Parathyroid adenoma (tissue), 2 donors: ENCODE results near the gene P3H1.

Source experiments
- H2AFZ ChIP-seq: fragments of 300-600 bp; sonication (generic); one replicate; pipeline ENCODE4 v1.7.0; 2017; ENCODE audit warnings: antibody characterized with exemption, mild to moderate bottlenecking
- H3K27ac ChIP-seq: fragments of 300-600 bp; sonication (generic); one replicate; pipeline ENCODE4 v1.7.0; 2017
- H3K27me3 ChIP-seq: fragments of 300-600 bp; sonication (generic); one replicate; pipeline ENCODE4 v1.7.0; 2017; ENCODE audit warnings: low read length; ENCODE audit not compliant: control insufficient read depth, insufficient read depth
- H3K36me3 ChIP-seq: fragments of 300-600 bp; sonication (generic); one replicate; pipeline ENCODE4 v1.7.0; 2017; ENCODE audit warnings: low read length; ENCODE audit not compliant: control insufficient read depth, insufficient read depth
- H3K4me1 ChIP-seq: fragments of 300-600 bp; sonication (generic); one replicate; pipeline ENCODE4 v1.7.0; 2017; ENCODE audit warnings: control low read depth
- H3K4me2 ChIP-seq: fragments of 300-600 bp; sonication (generic); one replicate; pipeline ENCODE4 v1.7.0; 2017; ENCODE audit warnings: low read length
- H3K4me3 ChIP-seq: fragments of 300-600 bp; sonication (generic); one replicate; pipeline ENCODE4 v1.7.0; 2017; ENCODE audit warnings: low read depth, low read length
- H3K79me2 ChIP-seq: fragments of 300-600 bp; sonication (generic); one replicate; pipeline ENCODE4 v1.7.0; 2017; ENCODE audit warnings: control low read depth
- H3K9ac ChIP-seq: fragments of 300-600 bp; sonication (generic); one replicate; pipeline ENCODE4 v1.7.0; 2017; ENCODE audit warnings: mild to moderate bottlenecking
- H3K9me3 ChIP-seq: fragments of 300-600 bp; sonication (generic); one replicate; pipeline ENCODE4 v1.7.0; 2017; ENCODE audit warnings: low read length; ENCODE audit not compliant: control insufficient read depth
- TF ChIP-seq, protein P1 (sequence below): fragments of 300-600 bp; sonication (generic); IDR thresholded peaks from one replicate; pipeline ENCODE4 v1.7.0; 2017; ENCODE audit warnings: antibody characterized with exemption, mild to moderate bottlenecking
- donor health status: primary hyperparathyroidism.

Gene P3H1

DNA sequence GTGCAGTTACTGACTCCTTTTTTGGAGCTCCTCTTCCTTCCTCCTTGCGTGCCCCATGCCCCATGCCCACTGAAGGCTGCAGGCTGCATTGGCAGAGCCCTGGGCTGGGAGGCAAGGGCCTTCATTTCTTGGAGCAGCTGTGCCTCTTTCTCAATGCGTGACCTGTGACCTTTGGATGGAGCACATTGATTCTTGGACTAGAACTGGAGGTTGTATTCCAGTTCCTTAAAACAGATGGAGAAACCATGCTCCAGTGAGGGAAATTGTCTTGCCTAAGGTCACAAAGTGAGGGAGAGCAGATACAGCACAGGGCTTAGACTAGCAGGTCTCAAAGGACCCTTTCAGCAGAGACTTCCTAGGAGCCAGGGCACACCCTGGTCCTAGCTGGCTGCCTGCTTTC is 27.0 kb upstream of the P3H1 start:
- Histone ChIP-seq H3K36me3 (no peaks in the 10 kb centered on the region), H3K9me3 (no peaks in the 10 kb centered on the region), H3K4me2 (no peak overlapping the region), H3K79me2 (no peaks in the 10 kb centered on the region), H3K4me3 (no peak overlapping the region), H3K4me1 (peaks cover 4% of the 10 kb centered on the region), H2AFZ (no peak overlapping the region), H3K27ac (no peak overlapping the region), H3K9ac (no peak overlapping the region), H3K27me3 (no peaks in the 10 kb centered on the region)
- TF ChIP-seq, protein P1, sequence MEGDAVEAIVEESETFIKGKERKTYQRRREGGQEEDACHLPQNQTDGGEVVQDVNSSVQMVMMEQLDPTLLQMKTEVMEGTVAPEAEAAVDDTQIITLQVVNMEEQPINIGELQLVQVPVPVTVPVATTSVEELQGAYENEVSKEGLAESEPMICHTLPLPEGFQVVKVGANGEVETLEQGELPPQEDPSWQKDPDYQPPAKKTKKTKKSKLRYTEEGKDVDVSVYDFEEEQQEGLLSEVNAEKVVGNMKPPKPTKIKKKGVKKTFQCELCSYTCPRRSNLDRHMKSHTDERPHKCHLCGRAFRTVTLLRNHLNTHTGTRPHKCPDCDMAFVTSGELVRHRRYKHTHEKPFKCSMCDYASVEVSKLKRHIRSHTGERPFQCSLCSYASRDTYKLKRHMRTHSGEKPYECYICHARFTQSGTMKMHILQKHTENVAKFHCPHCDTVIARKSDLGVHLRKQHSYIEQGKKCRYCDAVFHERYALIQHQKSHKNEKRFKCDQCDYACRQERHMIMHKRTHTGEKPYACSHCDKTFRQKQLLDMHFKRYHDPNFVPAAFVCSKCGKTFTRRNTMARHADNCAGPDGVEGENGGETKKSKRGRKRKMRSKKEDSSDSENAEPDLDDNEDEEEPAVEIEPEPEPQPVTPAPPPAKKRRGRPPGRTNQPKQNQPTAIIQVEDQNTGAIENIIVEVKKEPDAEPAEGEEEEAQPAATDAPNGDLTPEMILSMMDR: no peak

DNA sequence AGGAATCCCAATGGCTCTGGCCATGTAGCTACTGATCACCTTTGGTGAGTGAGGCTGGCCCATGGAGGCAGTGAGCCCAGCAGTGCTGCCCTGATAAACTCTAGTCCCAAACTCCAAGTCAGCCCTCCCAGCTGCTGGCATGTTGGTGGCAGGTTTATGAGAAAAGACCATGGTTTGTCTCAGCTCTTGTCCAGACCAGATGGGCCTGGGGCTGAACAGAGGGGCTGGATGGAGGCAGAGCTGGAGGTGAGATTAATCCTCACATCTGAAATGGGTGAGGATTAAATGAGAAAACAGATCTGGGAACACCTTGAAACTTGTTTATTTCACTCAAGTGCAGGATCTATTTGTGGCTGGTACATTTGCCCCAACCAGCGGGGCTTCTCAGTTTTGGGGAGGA is 21.2 kb upstream of the P3H1 start:
- H3K36me3 ChIP-seq: no peaks in the 10 kb centered on the region
- H2AFZ ChIP-seq: no peak overlapping the region
- H3K27me3 ChIP-seq: no peaks in the 10 kb centered on the region
- H3K4me1 ChIP-seq: peaks cover 4% of the 10 kb centered on the region
- no peak overlapping the region for H3K4me2 ChIP-seq
- no peak overlapping the region for H3K4me3 ChIP-seq
- TF ChIP-seq, protein P1: no peak
- H3K9ac ChIP-seq: no peak overlapping the region
- H3K9me3 ChIP-seq: no peaks in the 10 kb centered on the region
- no peak overlapping the region for H3K27ac ChIP-seq
- no peaks in the 10 kb centered on the region for H3K79me2 ChIP-seq

DNA sequence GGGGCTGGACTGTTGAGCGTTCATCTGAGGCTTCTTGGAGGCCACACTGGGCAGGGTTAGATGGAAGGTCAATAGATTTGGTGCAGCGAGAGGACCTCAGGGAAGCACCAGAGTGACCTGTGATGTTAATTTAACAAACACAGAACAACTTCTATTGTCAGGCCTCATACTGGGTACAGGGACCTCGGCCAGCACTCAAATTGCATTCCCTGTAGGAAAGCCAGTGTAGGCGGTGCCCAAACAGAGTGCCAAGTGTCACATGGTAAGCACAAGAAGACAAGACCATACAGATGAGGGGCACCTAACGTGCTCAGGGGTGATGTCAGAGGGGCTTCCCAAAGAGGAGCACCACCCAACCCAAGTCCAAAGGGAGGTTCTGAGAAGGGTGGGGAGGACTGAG is 19.3 kb upstream of the P3H1 start:
- no peak overlapping the region for H3K4me2 ChIP-seq
- TF ChIP-seq, protein P1: no peak
- no peaks in the 10 kb centered on the region for H3K27me3 ChIP-seq
- H3K9me3 ChIP-seq: no peaks in the 10 kb centered on the region
- H3K9ac ChIP-seq: no peak overlapping the region
- no peaks in the 10 kb centered on the region for H3K4me1 ChIP-seq
- no peak overlapping the region for H3K27ac ChIP-seq
- H3K79me2 ChIP-seq: no peaks in the 10 kb centered on the region
- H3K4me3 ChIP-seq: no peak overlapping the region
- no peaks in the 10 kb centered on the region for H3K36me3 ChIP-seq
- no peak overlapping the region for H2AFZ ChIP-seq

DNA sequence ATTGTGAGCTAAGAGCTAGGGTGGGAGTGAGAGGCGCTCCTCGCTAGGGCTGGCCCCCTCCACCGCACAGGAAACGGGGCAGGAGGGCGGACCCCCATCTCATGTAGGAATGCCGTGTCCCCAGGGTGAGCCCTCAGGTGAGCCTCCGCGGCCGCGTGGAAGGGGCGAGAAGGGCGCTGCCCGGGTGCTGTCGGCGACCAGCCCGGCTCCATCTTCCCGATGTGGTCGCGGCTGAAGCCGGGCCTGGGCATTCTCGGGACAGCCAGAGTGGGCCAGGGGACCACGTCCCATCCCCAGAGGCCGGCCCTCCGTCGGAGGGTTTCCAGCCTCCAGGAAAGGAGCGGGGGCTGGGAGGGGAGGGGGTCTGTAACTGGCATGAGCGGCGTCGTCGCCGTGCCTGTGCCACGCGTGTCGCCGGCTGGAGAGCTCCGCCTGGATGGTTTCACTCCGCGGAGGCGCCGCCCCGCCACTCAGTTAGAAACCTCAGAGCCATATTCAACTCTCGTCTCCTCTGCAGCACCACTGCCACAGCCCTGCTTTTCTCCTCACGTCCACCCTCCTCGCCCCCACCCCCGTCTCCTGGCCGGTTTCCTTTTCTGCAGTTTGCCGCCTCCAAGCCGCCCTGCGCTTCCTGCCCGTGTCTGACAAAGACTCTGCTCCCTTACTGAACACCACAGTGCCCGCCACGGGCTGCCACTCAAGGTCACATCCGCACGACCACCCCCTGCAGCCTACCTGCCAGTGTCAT is 18.3 kb upstream of the P3H1 start, which contains the start of gene TMEM269:
Gene TMEM269 (plus strand): TSS at position 46 of the 748 bp plus-strand sequence. CDS start 4,903 bp downstream, outside the sequence.
- Histone ChIP-seq H3K9me3 (no peaks in the 10 kb centered on the region), H2AFZ (peak within 1 kb of the TSS; percentile 66), H3K4me3 (peak within 1 kb of the TSS; percentile 14), H3K36me3 (no peaks in the 10 kb centered on the region), H3K27ac (no peak within 1 kb of the TSS), H3K79me2 (no peaks in the 10 kb centered on the region), H3K27me3 (no peaks in the 10 kb centered on the region), H3K4me1 (no peaks in the 10 kb centered on the region), H3K9ac (no peak within 1 kb of the TSS), H3K4me2 (peak within 1 kb of the TSS; percentile 37)
- TF ChIP-seq, protein P1: no peak

DNA sequence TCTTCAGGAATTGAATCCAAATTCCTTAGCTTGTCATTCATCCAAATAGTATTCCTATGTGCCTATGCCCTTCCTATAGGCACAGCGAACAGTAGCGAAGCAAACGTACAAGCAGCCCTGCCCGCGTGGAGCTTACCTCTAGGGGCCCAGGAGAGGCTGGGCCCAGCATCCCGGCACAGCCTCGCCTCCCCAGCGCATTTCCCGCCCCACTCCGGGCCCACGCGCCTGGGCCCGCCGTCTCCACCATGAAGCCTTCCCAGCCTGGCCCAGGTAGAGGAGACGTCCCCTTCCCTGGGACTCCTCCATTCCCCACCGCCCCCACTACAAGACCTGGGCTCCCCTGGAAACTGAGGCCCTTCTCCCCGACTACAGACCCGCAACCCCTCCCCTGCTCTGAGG is 17.7 kb upstream of the P3H1 start:
- Histone ChIP-seq H3K27me3 (no peaks in the 10 kb centered on the region), H3K4me3 (no peak overlapping the region), H3K27ac (no peak overlapping the region), H2AFZ (no peak overlapping the region), H3K4me1 (no peaks in the 10 kb centered on the region), H3K9ac (no peak overlapping the region), H3K9me3 (no peaks in the 10 kb centered on the region), H3K79me2 (no peaks in the 10 kb centered on the region), H3K36me3 (no peaks in the 10 kb centered on the region), H3K4me2 (no peak overlapping the region)
- TF ChIP-seq, protein P1: no peak
